ENCODE measurements around the gene ZNF638. TPM values are rescaled to one million over a fixed set of nuclear protein-coding genes. Genes with fewer than 3 reads are reported as not detected.

The ZNF638 gene
- total RNA-seq, 1 experiment from 2014 or later: 101 TPM

DNA sequence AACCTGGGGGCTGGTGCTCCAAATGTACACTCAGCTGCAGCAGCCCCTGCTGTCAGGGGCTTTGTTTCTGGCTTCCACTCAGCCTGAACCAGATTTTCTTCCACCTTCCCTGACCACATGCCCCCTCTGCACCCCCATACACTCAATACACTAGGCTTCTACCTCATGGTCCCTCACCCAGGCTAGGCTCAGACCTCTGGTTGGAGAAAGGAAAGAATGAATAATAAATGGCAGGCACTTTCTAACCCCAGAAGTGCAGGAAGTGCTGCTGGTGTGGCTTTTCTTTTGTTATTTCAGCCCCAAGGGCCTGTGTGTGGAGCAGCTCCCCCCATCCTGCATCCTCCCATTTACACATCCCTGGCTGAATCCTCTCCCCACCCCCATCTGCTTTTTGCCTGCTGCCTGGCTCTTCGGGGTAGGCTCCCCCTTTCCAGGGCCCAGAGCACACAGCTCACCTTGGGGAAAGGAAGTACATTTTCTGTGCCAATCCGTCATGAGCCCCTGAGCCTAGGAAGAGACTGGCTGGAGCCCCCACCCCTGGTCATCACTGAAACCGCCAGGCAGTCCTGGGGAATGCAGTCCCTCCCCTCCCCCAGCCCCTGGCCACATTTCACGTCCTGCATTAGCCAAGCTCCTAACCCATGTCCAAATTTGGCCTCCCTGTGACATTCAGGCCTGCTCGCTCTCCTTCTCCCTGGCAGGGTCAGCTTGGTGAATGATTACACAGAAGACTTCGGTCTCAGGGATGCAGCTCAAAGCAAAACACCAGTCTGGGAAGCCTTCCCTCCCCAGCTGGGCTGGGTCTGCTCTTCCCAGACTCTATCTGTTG is 124.4 kb downstream of the ZNF638 start:
- peak; percentile 49 for DNase-seq (ENCODE audit: low read depth)

DNA sequence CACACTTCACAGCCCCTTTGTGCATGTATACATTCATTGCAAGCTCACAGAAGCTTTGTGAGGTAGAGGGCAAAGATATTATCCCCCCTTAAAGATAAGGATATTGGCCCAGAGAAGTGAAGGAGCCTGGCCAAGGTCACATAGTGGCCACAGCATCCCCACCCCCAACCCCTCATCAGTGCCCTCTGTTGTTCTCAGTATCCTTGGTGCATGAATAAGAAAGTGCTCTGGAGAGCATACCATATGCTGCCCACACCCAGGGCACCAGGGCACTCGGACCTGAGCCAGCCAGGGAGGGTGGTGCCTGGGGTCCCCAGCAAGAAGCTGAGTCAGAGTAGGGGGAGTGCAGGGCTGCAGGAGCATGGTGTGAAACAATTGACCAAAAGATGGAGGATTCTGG is 125.0 kb downstream of the ZNF638 start:
- DNase-seq (ENCODE audit: low read depth): no peak

GRCh38 chr2:71457123-71457915 is 125.7 kb downstream of the ZNF638 start:
- no peak for DNase-seq (ENCODE audit: low read depth)

DNA sequence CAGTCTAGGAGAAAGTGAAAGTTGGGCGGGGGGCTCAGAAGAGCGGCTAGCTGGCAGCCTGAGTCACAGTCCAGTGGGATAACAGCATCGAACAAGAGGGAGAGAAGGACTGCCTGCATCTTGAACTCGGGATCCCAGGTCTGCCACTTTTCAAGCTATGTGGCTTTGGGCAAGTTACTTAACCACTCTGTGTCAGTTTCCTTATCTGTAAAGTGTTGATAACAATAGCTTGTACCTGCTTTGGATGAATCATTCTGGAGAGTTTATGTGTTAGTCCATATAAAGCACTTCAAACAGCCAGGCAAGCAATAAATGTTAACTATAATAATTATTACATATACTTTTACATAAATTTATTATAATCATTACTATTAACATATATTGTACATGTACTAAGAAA is 126.3 kb downstream of the ZNF638 start:
- DNase-seq (ENCODE audit: low read depth): no peak

DNA sequence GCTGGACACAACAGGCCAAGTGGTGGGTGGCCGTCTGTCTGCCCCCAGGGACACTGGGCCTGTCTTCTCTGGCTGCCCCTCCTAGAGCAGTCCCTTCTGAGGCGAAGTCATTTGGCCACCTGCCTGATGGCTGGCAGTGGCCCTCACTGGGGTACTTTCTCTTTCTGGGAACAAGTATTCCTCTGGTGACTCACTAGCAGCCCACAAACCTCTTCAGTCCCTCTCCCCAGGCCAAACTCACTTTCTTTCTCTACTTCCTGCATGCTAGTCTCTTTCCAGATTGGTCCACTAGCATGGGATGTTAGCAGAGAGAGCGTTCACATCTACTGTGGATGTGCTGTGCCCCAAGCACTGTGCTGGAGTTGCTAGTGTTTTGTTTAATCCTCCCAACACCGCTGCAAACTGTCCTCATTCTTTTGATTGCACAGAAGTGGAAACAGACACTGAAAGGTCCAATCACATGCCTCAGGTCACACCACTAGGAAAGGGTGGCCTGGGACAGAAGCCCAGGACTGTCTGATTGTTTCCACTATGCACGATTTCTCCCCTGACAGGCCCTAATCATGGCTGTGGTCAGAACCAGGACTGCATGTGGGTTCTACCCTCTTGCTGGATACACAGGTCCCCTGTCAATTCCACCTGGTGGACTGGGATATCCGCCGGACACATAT is 127.0 kb downstream of the ZNF638 start:
- peak; percentile 75 for DNase-seq (ENCODE audit: low read depth)

GRCh38 chr2:71459084-71459431 is 127.5 kb downstream of the ZNF638 start:
- no peak for DNase-seq (ENCODE audit: low read depth)

GRCh38 chr2:71460056-71460455 is 128.5 kb downstream of the ZNF638 start:
- no peak for DNase-seq (ENCODE audit: low read depth)

DNA sequence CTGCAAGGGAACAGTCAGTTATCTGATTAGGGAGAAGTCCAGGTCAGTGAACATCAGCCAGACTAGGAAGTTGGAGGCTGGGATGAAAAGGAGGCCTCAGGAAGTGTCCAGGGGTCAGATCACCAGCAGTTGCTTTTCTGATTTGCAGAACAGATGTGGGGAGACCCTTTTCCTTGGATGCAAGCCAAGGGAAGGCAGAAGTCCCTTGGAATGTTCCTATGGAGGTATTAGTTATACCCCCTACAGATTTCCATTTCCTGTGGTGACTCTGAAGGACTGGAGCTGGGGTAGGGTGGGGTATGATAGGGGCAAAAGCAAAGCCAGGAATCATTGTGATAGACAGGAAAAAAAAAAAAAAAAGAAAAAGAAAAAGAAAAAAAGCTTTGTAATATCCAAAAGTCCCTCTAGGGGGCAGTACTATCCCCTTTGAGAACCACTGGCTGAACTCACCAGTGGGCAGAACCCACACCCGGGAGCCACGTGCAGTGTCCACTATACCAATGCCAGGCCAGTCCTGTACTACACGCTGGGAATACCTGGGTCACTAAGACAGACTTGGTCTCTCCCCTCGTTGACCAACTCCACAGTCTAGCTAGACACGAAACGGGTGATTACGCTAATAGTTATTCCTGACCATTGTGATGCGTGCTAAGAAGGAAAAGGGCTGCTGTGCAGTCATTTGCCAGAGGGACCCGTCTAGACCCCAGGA is 129.2 kb downstream of the ZNF638 start:
- peak; percentile 47 for DNase-seq (ENCODE audit: low read depth)

GRCh38 chr2:71461304-71461671 is 129.7 kb downstream of the ZNF638 start:
- DNase-seq (ENCODE audit: low read depth): no peak

- DNase-seq (ENCODE audit: low read depth): no peak
Observed at GRCh38 chr2:71462056-71462605, 130.5 kb downstream of the ZNF638 start.

DNA sequence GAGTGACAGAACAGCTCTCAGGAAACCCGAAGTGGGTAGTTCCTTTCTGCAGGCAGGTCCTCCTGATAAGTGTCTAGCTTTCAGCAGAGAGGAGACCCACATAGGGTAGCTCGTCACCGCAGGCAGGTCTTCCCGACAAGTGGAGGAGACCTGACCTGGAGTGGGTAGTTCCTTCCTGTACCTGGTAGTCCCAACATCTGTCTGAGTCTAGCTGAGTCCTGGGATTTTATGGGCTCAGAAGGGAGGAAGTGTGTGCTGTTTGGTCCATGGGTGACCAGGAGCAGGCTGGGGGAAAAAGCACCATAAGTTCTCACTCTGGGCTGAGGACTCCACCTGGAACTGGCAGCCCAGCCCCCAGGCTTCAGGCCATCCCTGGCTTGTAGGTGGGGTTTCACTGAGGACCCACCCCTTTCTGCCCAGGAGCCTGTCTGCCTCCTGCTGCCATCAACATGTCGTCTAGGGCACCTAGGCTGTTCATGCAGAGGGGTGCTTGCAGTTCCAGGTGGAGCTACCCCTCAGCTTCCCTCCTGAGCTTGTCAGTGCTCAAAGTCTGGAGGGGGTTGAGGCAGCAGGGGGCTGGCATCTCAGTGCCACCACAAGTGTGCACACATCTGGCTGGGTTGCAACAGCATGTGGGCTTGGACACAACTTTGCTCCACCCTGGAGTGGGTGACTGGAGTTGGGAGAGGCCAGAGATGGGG is 131.2 kb downstream of the ZNF638 start:
- no peak for DNase-seq (ENCODE audit: low read depth)

- no peak for DNase-seq (ENCODE audit: low read depth)
Observed at GRCh38 chr2:71463342-71463654, 131.7 kb downstream of the ZNF638 start.

DNA sequence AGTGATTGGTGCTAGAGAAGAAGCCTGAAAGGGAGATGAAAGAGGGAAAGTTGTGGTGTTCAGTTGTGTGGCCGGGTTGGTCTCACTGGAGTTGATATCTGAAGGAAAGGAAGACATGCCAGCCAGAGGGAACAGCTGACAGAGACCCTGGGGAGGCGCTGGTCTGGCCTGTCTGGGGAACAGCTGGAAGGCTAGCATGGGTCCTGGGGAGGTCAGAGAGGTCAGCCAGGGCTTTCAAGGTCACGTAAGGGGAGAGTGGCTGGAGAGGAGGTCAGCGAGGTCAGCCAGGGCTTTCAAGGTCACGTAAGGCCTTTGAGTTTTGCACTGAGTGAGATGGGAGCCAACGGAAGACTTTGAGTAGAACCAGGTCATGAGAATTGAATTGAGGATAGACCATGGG is 132.8 kb downstream of the ZNF638 start:
- DNase-seq (ENCODE audit: low read depth): no peak

DNA sequence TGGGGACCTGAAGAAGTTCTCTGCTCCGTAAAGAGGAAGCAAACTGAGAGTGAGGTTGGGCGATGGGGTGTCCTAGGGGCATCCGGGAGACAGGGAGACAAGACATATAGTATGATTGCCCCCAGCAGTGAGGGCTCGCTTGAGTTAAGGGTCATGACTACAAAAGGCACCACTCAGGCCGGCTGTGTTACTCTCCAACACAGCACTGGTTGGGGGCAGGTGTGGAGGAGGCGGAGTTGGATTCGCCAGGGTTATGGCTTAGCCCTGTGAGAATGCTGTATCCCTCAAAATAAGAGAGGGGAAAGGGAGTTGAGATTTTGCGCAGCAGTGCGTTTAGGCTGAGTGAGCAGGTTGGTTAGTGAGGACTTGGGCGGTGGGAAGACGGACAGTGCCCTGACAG is 133.8 kb downstream of the ZNF638 start:
- DNase-seq (ENCODE audit: low read depth): no peak

- no peak for DNase-seq (ENCODE audit: low read depth)
Observed at GRCh38 chr2:71465961-71466300, 134.3 kb downstream of the ZNF638 start.

- peak; percentile 53 for DNase-seq (ENCODE audit: low read depth)
Observed at GRCh38 chr2:71466301-71467179, 135.0 kb downstream of the ZNF638 start.

DNA sequence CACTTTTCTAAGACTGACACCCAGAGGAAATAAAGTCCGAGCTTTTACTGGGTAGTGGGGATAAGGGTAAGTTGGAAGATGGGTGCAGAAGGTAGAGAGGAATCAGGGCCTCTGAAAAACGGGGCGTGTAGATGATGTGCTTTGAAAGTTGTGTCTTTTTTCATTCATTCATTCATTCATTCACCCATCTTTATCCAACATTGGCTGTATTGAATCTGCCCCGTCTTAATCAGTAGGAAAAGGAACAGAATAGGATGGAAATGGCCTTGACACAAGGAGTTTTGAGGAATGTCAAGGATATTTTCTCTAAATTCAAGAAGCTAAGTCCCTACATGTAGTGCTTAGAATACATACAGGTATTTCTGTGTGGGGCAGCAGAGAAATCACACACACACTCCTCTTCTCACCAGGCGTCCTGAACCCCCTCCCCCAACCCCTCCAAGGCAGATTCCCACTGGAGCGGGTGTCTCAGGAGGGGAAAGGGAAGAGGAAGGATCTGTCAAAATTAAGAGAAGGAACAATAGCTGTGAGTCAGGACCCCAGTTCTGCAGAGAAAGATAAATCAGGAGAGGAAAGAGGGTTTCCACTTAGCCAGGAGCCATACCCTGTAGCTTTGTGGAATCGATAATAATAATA is 135.7 kb downstream of the ZNF638 start:
- no peak for DNase-seq (ENCODE audit: low read depth)

DNA sequence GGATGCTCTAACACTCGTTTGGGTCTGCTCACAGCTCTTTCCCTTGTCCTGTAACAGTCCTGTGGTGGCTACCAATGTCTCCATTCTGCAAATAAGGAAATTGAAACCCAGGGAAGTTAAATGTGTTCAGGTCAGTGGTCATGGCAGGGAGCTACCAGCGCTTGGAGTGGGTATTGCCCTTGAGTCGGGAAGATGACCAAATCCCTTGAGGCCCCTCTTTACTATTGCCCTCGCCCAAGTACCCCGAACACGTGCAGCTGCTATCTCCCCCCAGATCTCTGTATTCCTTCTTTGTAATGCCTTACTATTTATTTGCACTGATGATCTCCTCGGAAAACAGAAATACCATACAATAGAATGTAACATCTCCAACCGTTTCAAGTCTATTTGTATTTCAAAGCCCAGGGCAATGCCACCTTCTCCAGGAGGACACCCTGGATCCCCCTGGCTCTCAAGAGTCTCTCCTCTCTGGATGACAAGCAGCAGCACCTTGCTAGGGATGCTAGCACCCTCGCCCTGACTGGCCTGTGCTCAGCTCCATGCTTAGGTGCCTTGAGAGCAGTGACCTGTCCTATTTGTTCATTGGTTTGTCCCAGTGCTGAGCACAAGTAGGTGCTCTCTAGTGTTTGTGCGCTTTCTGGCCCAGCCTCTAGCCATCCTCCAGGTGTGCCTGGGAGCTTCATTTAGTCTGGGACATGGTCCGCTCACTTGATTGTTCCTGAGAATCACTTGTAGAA is 136.9 kb downstream of the ZNF638 start:
- DNase-seq (ENCODE audit: low read depth): no peak

Data from LHCN-M2 (cell line).